GM06990 (cell line): ENCODE results near the gene SLC16A3.

ENCODE experiments used
- DNase-seq: peaks from one replicate; pipeline ENCODE4 v3.0.0-alpha.2; 2011; ENCODE audit not compliant: insufficient read length; ENCODE audit errors: extremely low read depth
- H3K27me3 ChIP-seq: replicated peaks from 2 replicates; pipeline ENCODE4 v1.6.0; 2011; ENCODE audit warnings: low read length; ENCODE audit not compliant: control insufficient read depth, insufficient read depth
- H3K36me3 ChIP-seq: 2 replicates; pipeline ENCODE4 v1.5.1; 2011; ENCODE audit warnings: low read length; ENCODE audit not compliant: control insufficient read depth, insufficient read depth
- H3K4me3 ChIP-seq: replicated peaks from 2 replicates; pipeline ENCODE4 v1.5.1; 2011; ENCODE audit warnings: low read depth, mild to moderate bottlenecking, control low read depth, low read length
- CTCF ChIP-seq: IDR thresholded peaks from 2 replicates; pipeline ENCODE4 v1.5.1; 2011; ENCODE audit warnings: low read length, control low read depth, mild to moderate bottlenecking, inconsistent platforms; ENCODE audit not compliant: insufficient read depth, poor library complexity, severe bottlenecking

SLC16A3 gene

GRCh38 chr17:82272495-82273326 lies 43.9 kb downstream of the SLC16A3 start:
- peak overlapping the region; percentile 91 for H3K4me3 ChIP-seq
- no peak for TF ChIP-seq CTCF
- H3K27me3 ChIP-seq: no peaks in the 10 kb centered on the region
- DNase-seq: peak; percentile 42
- H3K36me3 ChIP-seq: peaks cover 18% of the 10 kb centered on the region

GRCh38 chr17:82273327-82274133 lies 44.7 kb downstream of the SLC16A3 start, which contains the start of gene CSNK1D:
CSNK1D (minus strand) TSS chr17:82273700; CDS start chr17:82273381, 319 bp downstream.
- H3K36me3 ChIP-seq: peaks cover 14% of the 10 kb centered on the region
- H3K27me3 ChIP-seq: no peaks in the 10 kb centered on the region
- no peak for TF ChIP-seq CTCF
- DNase-seq: peak; percentile 89
- peak within 1 kb of the TSS; percentile 91 for H3K4me3 ChIP-seq

- DNase-seq: no peak
- TF ChIP-seq CTCF: no peak
- no peaks in the 10 kb centered on the region for H3K27me3 ChIP-seq
- no peak overlapping the region for H3K4me3 ChIP-seq
- peaks cover 10% of the 10 kb centered on the region for H3K36me3 ChIP-seq
Measured at GRCh38 chr17:82274134-82275020, 45.5 kb downstream of the SLC16A3 start.

GRCh38 chr17:82275326-82275725 lies 46.5 kb downstream of the SLC16A3 start:
- H3K36me3 ChIP-seq: peaks cover 5% of the 10 kb centered on the region; the same call in 1 of the 2 replicates
- no peak overlapping the region for H3K4me3 ChIP-seq
- no peaks in the 10 kb centered on the region for H3K27me3 ChIP-seq
- no peak for TF ChIP-seq CTCF
- no peak for DNase-seq

GRCh38 chr17:82276938-82277337 lies 48.1 kb downstream of the SLC16A3 start:
- DNase-seq: no peak
- no peaks in the 10 kb centered on the region for H3K36me3 ChIP-seq
- H3K4me3 ChIP-seq: no peak overlapping the region
- no peak for TF ChIP-seq CTCF
- H3K27me3 ChIP-seq: peaks cover 2% of the 10 kb centered on the region; the same call in 1 of the 2 replicates
